ENCODE measurements around the gene ZNF540. TPM values are rescaled to one million over a fixed set of nuclear protein-coding genes. Genes with fewer than 3 reads are reported as not detected.
"Not testable (repeated sequence)": the region's sequence is repeated elsewhere in the genome, so short reads cannot be mapped to it uniquely, and the experiment has no call there.

The ZNF540 gene
- total RNA-seq, 2 experiments from 2014 or later = 7.7 to 8.2 TPM

DNA sequence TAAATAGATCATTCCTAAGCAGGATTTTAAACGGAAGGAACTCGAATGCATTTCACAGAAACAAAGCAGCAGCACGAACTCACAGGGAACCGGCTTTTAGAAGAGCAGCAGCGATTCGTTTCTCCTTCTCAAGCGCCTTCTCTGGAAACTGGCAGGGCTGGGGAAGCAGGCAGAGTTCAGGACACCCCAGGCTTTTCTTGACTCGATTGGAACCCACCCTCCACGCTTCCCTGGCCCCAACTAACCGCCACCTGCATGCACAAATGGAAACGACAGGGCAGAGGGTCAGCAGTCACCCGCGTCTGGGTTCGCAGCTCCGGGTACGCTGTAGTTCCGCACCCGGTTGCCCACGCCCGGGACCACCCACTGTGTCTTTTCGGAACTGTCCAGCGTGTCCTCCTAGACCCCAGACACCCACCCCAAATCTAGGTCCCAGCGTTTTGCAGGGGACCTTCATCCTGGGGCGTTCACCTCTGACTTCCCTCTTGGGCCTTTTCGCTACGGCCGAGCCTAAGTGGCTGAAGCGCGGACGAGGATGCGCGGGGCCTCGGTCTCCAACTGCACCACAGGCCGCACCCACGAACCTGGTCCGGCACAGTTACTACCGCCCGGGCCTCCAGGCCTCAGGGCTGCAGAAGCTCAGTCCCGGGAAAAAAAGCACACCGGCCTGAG is 60.1 kb downstream of the ZNF540 start:
- no peaks in the 10 kb centered on the region for H3K27me3 Mint-ChIP-seq
- H3K27ac Mint-ChIP-seq = peak overlapping the region; percentile 99
- peak overlapping the region; percentile 80 for H3K4me3 Mint-ChIP-seq
- POLR2A ChIA-PET = interaction anchor here (0.7 to 2.5 kb wide), 2 partner anchors 60 to 1050 kb away, joined by 3 to 12 read pairs; partner anchors contain the start of genes ZNF382, ZNF540 and ZNF571
- peaks cover 18% of the 10 kb centered on the region for H3K4me1 Mint-ChIP-seq
- DNase-seq (no peak), ATAC-seq (ENCODE audit: low read depth) (peak; percentile 20)
- peaks cover 10% of the 10 kb centered on the region for H3K9me3 Mint-ChIP-seq
- peaks cover 32% of the 10 kb centered on the region for H3K36me3 Mint-ChIP-seq

DNA sequence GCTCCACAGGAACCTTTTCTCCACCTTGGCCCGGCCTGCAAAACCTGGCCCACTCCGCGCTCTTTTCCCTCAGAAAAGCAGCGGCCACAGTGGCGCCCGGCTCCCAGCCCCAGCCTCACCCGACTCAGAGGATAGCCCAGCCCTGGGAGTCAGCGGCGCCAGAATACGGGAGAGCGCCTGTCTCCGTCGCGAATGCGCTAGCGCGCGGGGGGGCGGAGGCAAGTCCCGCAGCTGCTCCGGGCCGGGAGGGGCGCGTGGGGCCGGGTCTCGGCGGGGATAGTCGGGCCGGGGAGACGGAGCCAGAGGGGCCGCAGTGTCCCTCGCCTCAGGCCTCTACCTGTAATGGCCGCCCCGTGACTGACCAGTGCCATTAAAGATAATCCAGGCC is 60.6 kb downstream of the ZNF540 start, which contains the start of gene ZFP30:
ZFP30 (minus strand) TSS at position 165 of the 388 bp plus-strand sequence. CDS start 7,643 bp downstream, outside the sequence.
- Mint-ChIP-seq H3K9me3 (peaks cover 10% of the 10 kb centered on the region), H3K27ac (peak within 1 kb of the TSS; percentile 99), H3K4me1 (peaks cover 18% of the 10 kb centered on the region), H3K4me3 (peak within 1 kb of the TSS; percentile 80), H3K36me3 (peaks cover 28% of the 10 kb centered on the region), H3K27me3 (no peaks in the 10 kb centered on the region)
- POLR2A ChIA-PET = interaction anchor here (0.7 to 2.5 kb wide), 2 partner anchors 61 to 1050 kb away, joined by 3 to 12 read pairs; partner anchors contain the start of genes ZNF382, ZNF540 and ZNF571
- peak; percentile 83 for ATAC-seq (ENCODE audit: low read depth)
- DNase-seq = peak; percentile 89

DNA sequence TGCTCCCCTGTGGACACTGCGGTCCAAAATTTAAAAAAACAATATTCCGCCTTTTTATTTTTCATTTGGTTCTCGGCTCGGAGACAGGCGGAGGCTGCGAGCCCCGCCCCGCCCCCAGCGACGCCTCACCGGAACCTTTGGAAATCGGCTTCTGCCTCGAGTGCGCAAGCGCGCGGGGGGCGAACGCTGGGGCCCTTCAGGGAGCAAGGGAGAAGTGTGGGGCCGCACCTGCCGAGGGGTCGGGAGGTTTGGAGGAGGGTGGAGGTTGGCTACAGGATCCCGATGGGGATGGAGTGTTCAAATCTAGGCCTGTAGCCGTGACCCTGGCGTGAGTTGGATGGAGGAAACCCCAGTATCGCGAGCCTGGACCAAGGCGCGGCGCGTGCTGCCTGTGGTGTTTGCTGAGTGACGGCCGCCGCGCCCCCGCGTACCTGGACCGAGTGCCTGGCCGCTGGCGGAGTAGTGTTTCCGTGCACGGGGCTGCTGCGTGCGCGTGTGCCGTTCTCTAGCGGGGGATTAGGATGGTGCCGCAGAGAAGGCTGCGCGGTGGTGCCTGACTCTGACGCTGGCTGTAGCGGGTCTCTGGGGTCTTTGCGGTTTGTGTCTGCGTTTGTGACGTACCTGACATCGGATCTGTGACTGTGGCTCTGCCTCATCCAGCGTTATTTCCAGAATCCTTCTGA is 61.2 kb downstream of the ZNF540 start:
- Mint-ChIP-seq H3K27me3 (no peaks in the 10 kb centered on the region), H3K4me1 (peaks cover 18% of the 10 kb centered on the region), H3K27ac (peak overlapping the region; percentile 99), H3K4me3 (peak overlapping the region; percentile 80), H3K9me3 (peaks cover 14% of the 10 kb centered on the region), H3K36me3 (peaks cover 25% of the 10 kb centered on the region)
- POLR2A ChIA-PET = interaction anchor here (2.5 kb wide), 1 partner anchor 61 kb away, joined by 12 read pairs; the partner anchor contains the start of genes ZNF540 and ZNF571
- DNase-seq = peak; percentile 92
- ATAC-seq (ENCODE audit: low read depth) = peak; percentile 75

DNA sequence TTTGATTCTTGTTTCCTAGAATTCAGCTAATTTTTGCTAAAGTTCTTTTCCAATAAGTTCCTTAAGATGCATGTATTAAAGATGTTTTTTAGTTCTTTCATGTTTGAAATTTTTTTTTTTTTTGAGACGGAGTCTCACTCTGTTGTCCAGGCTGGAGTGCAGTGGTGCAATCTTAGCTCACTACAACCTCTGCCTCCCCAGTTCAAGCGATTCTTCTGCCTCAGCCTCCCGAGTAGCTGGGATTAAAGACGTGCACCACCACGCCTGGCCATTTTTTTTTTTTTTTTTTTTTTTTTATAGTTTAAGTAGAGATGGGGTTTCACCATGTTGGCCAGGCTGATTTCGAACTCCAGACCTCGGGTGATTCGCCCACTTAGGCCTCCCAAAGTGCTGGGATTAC is 62.5 kb downstream of the ZNF540 start:
- not testable (repeated sequence) for ATAC-seq (ENCODE audit: low read depth); H3K27ac Mint-ChIP-seq; H3K27me3 Mint-ChIP-seq; DNase-seq
- peaks cover 18% of the 10 kb centered on the region for H3K4me1 Mint-ChIP-seq
- peak overlapping the region; percentile 80 for H3K4me3 Mint-ChIP-seq
- H3K9me3 Mint-ChIP-seq = peaks cover 14% of the 10 kb centered on the region
- H3K36me3 Mint-ChIP-seq = peaks cover 15% of the 10 kb centered on the region
- POLR2A ChIA-PET = interaction anchor here (0.7 kb wide), 2 partner anchors 485 to 823 kb away, joined by 3 to 4 read pairs; partner anchors contain the start of gene ZNF585A

Other genes with a start within 250 kb of the ZNF540 start
- gene ZNF527, start 223.8 kb upstream of the ZNF540 start, total RNA-seq = 1 to 10 TPM; 8.7 to 9.0 TPM
- 10 to 100 TPM; 12.8 to 12.9 TPM for gene ZNF569, start 127.4 kb upstream of the ZNF540 start, total RNA-seq
- gene ZNF570, start 125.5 kb upstream of the ZNF540 start, total RNA-seq = 1 to 10 TPM; 7.6 to 9.2 TPM
- 10 to 100 TPM; 10.6 to 11.1 TPM for gene ZNF793, start 87.9 kb upstream of the ZNF540 start, total RNA-seq
- gene ZNF571, start 84 bp upstream of the ZNF540 start, total RNA-seq = 1 to 10 TPM; 5.5 to 5.9 TPM
- 10 to 100 TPM; 16.6 to 18.9 TPM for gene ZFP30, start 60.6 kb downstream of the ZNF540 start, total RNA-seq
- gene ZNF607, start 124.9 kb downstream of the ZNF540 start, total RNA-seq = 10 to 100 TPM; 10.8 to 12.8 TPM
- 10 to 100 TPM; 13.9 to 14.0 TPM for gene ZNF573, start 184.7 kb downstream of the ZNF540 start, total RNA-seq

Data from activated naive CD8-positive, alpha-beta T cell treated with anti-CD3 and anti-CD28 coated beads, Interleukin-2, amount 10 ng/mL, durations not matched to agents 7 days and 5 days (primary cell).